SK-N-SH (cell line): ENCODE measurements around the gene CD22. TPM values are rescaled to one million over a fixed set of nuclear protein-coding genes. Genes with fewer than 3 reads are reported as not detected.
"Not testable (repeated sequence)": the region's sequence is repeated elsewhere in the genome, so short reads cannot be mapped to it uniquely, and the experiment has no call there.

Experiments
- CTCF ChIA-PET: fragments of 300-600, 350-600 bp; formaldehyde crosslinking; extraction: SDS; loops from one replicate; lab custom pipeline; 2021; lab: Yijun Ruan, JAX
- POLR2A ChIA-PET: fragments of 350-600 bp; sonication (Branson Sonifier 250); formaldehyde crosslinking; extraction: SDS; loops from one replicate; lab custom pipeline; 2020; ENCODE audit warnings: antibody characterized with exemption, inconsistent platforms; lab: Yijun Ruan, JAX
- DNase-seq: peaks from one replicate; pipeline ENCODE4 v3.0.0; 2012
- H2AFZ ChIP-seq: fragments of 200-600 bp; sonication (generic); 2 replicates; pipeline ENCODE4 v1.8.1; 2016; ENCODE audit warnings: antibody characterized with exemption, mild to moderate bottlenecking, low read depth
- H3F3A ChIP-seq: fragments of 200-600 bp; sonication (generic); replicated peaks from 2 replicates; pipeline ENCODE3; 2016; ENCODE audit warnings: antibody characterized with exemption, mild to moderate bottlenecking; ENCODE audit not compliant: insufficient read depth
- H3K27ac ChIP-seq, 2 experiments: fragments of 200-500 bp in 1 of 2; fragments of 200-600 bp in 1 of 2; sonication (Bioruptor generic) in 1 of 2; sonication (generic), shearing (Covaris generic) in 1 of 2; 2 replicates each; pipeline versions ENCODE4 v1.5.1 to v1.6.1; 2014 to 2016; ENCODE audit warnings: low read depth in 2 of 2, inconsistent platforms in 1 of 2, low read length in 1 of 2, mild to moderate bottlenecking in 1 of 2, mixed read lengths in 1 of 2
- H3K27me3 ChIP-seq: fragments of 200-600 bp; sonication (generic), shearing (Covaris generic); 2 replicates; pipeline ENCODE4 v1.6.1; 2016; ENCODE audit warnings: mixed run types; ENCODE audit not compliant: insufficient read depth
- H3K36me3 ChIP-seq, 2 experiments: fragments of 200-500 bp in 1 of 2; fragments of 200-600 bp in 1 of 2; sonication (Bioruptor generic) in 1 of 2; sonication (generic) in 1 of 2; replicated peaks in 1 of 2; 2 replicates each; pipeline versions ENCODE3 to v1.5.1; 2014 to 2016; ENCODE audit warnings: low read length in 1 of 2, mild to moderate bottlenecking in 1 of 2; ENCODE audit not compliant: insufficient read depth in 2 of 2, control insufficient read depth in 1 of 2
- H3K4me1 ChIP-seq, 2 experiments: fragments of 200-500 bp in 1 of 2; fragments of 200-600 bp in 1 of 2; sonication (Bioruptor generic) in 1 of 2; sonication (generic), shearing (Covaris generic) in 1 of 2; 2 replicates each; pipeline versions ENCODE4 v1.5.1 to v1.6.1; 2014 to 2016; ENCODE audit warnings: low read depth in 1 of 2, low read length in 1 of 2, mixed run types in 1 of 2; ENCODE audit not compliant: insufficient read depth in 2 of 2, control insufficient read depth in 1 of 2
- H3K4me2 ChIP-seq: fragments of 200-600 bp; sonication (generic), shearing (Covaris generic); 2 replicates; pipeline ENCODE4 v1.6.1; 2017; ENCODE audit warnings: mixed run types
- H3K4me3 ChIP-seq, 2 experiments: fragments of 200-500 bp in 1 of 2; fragments of 200-600 bp in 1 of 2; sonication (Bioruptor generic) in 1 of 2; sonication (generic), shearing (Covaris generic) in 1 of 2; 2 replicates each; pipeline versions ENCODE4 v1.5.1 to v1.8.1; 2014 to 2016; ENCODE audit warnings: low read depth in 2 of 2, inconsistent platforms in 1 of 2, low read length in 1 of 2, mild to moderate bottlenecking in 1 of 2, mixed read lengths in 1 of 2, moderate library complexity in 1 of 2
- H3K79me2 ChIP-seq: fragments of 200-600 bp; sonication (generic); 2 replicates; pipeline ENCODE4 v1.8.1; 2017; ENCODE audit warnings: mild to moderate bottlenecking; ENCODE audit not compliant: insufficient read depth
- H3K9ac ChIP-seq: fragments of 200-600 bp; sonication (generic); 2 replicates; pipeline ENCODE4 v1.6.1; 2017; ENCODE audit warnings: mixed run types
- H3K9me2 ChIP-seq: fragments of 200-600 bp; sonication (generic); 2 replicates; pipeline ENCODE4 v1.6.1; 2017; ENCODE audit warnings: mixed run types
- H3K9me3 ChIP-seq: fragments of 200-600 bp; sonication (generic); 2 replicates; pipeline ENCODE4 v1.6.1; 2017; ENCODE audit warnings: mixed run types, mild to moderate bottlenecking, moderate library complexity
- H4K20me1 ChIP-seq: fragments of 200-600 bp; sonication (generic); 2 replicates; pipeline ENCODE4 v1.6.1; 2017; ENCODE audit warnings: mild to moderate bottlenecking, mixed run types; ENCODE audit not compliant: insufficient read depth
- ELF1 ChIP-seq: IDR thresholded peaks from 2 replicates; pipeline ENCODE4 v1.4.0; 2012
- EZH2phosphoT487 ChIP-seq: fragments of 200-600 bp; sonication (generic); IDR thresholded peaks from 2 replicates; pipeline ENCODE4 v1.6.1; 2017; ENCODE audit warnings: low read depth, mixed run types, mild to moderate bottlenecking, antibody characterized with exemption, moderate library complexity, borderline replicate concordance
- MEF2A ChIP-seq: IDR thresholded peaks from 2 replicates; pipeline ENCODE4 v1.4.0; 2012; ENCODE audit warnings: low read depth, borderline replicate concordance
- MXI1 ChIP-seq: IDR thresholded peaks from 2 replicates; pipeline ENCODE4 v1.6.1; 2012; ENCODE audit warnings: mild to moderate bottlenecking, low read depth, low read length, improper control_type of control experiment
- NFIC ChIP-seq: IDR thresholded peaks from 2 replicates; pipeline ENCODE4 v1.4.0; 2012; ENCODE audit warnings: borderline replicate concordance
- POLR2AphosphoS5 ChIP-seq: IDR thresholded peaks from 2 replicates; pipeline ENCODE4 v1.6.1; 2012; ENCODE audit warnings: low read depth, low read length
- RXRA ChIP-seq: IDR thresholded peaks from 2 replicates; pipeline ENCODE4 v1.4.0; 2012; ENCODE audit warnings: low read depth, mild to moderate bottlenecking, borderline replicate concordance
- SIN3A ChIP-seq: IDR thresholded peaks from 2 replicates; pipeline ENCODE4 v1.6.1; 2012; ENCODE audit warnings: low read depth, mild to moderate bottlenecking, low read length, moderate library complexity, borderline replicate concordance
- SMC3 ChIP-seq: IDR thresholded peaks from 2 replicates; pipeline ENCODE4 v1.6.1; 2012; ENCODE audit warnings: low read depth, low read length, improper control_type of control experiment
- TAF1 ChIP-seq: IDR thresholded peaks from 2 replicates; pipeline ENCODE4 v1.6.1; 2012; ENCODE audit warnings: low read depth, mild to moderate bottlenecking, low read length, moderate library complexity, borderline replicate concordance
- TEAD4 ChIP-seq: IDR thresholded peaks from 2 replicates; pipeline ENCODE4 v1.4.0; 2012; ENCODE audit warnings: mild to moderate bottlenecking, borderline replicate concordance; ENCODE audit not compliant: insufficient read depth
- YY1 ChIP-seq: IDR thresholded peaks from 2 replicates; pipeline ENCODE4 v1.4.0; 2012; ENCODE audit warnings: low read depth, mild to moderate bottlenecking
- WGBS: methylation state at CpG from one replicate; pipeline ENCODE4 v1.1.6; 2017; ENCODE audit warnings: low lambda C conversion rate; 5-methylcytosine and 5-hydroxymethylcytosine counted together
- polyA plus RNA-seq, 3 experiments: library from polyadenylated mRNA; depleted of rRNA; stranded (reverse); fragments of >200 nt; gene quantifications; 2 replicates each; pipeline ENCODE4 v1.2.3, GENCODE V29; 2012
- TF ChIP-seq, protein P1 (sequence below): fragments of 150-350 bp; IDR thresholded peaks from 2 replicates; pipeline ENCODE4 v1.6.1; 2017; ENCODE audit warnings: antibody characterized with exemption, low read length, low read depth, borderline replicate concordance
- TF ChIP-seq, protein P2 (sequence below): IDR thresholded peaks from 2 replicates; pipeline ENCODE4; 2012

CD22 gene
- polyA plus RNA-seq, 1 of the 3 experiments (the other 2 are of a cell fraction), result 0.18 TPM

DNA sequence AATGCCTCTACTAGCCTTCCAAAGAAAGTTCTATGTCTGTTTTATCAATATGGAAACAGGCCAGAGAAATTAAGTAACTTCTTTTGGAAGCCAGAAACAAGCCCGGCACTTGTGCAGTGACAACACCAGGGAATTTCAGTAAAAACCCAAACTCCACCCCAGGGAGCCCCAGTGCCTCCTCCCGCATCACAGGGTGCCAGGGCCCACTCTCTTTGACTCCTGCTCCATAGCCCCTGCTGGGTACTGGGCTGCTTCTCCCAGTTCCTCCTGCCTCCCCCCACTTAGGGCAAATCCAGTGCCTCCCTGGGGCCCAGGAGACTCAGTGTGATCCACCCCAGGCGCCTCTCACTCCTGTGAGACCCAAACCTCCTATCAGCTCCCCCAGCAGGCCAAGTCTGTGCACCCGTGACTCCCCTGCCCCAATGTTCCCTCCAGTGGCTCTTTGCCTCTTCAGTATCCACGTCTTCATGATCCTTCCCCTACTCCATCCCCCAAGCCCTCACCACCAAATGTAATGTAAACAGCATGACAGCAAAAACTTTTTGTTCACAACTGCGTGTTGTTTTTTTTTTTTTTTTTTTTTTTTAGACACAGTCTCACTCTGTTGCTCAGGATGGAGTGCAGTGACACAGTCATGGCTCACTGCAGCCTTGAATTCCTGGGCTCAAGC is 26.9 kb downstream of the CD22 start:
- no peak for TF ChIP-seq YY1
- no peak for TF ChIP-seq EZH2phosphoT487
- no peak for TF ChIP-seq MXI1
- TF ChIP-seq TAF1, result no peak
- no peak for TF ChIP-seq TEAD4
- TF ChIP-seq ELF1, result no peak
- no peak for TF ChIP-seq NFIC
- no peaks in the 10 kb centered on the region for H3K9me3 ChIP-seq
- H2AFZ ChIP-seq, result no peak overlapping the region
- WGBS, result 11% methylated on average over 6 of the region's 6 CpGs
- DNase-seq, result no peak
- ChIA-PET CTCF (interaction anchor here (1.7 to 7.2 kb wide), 2 partner anchors 113 to 140 kb away, joined by 7 to 111 read pairs; no protein-coding TSS in a partner anchor), POLR2A (no interaction called here)
- no peaks in the 10 kb centered on the region for H3K9me2 ChIP-seq
- H3K36me3 ChIP-seq, result no peaks in the 10 kb centered on the region
- H4K20me1 ChIP-seq, result no peaks in the 10 kb centered on the region
- H3F3A ChIP-seq, result no peaks in the 10 kb centered on the region
- H3K9ac ChIP-seq, result no peak overlapping the region
- peaks cover 0 to 10% of the 10 kb centered on the region in 2 experiments; a peak in 1 of 4 replicates for H3K4me1 ChIP-seq
- H3K79me2 ChIP-seq, result no peaks in the 10 kb centered on the region
- peaks cover 58% of the 10 kb centered on the region for H3K27me3 ChIP-seq
- H3K27ac ChIP-seq, result no peak overlapping the region
- H3K4me3 ChIP-seq, result no peak overlapping the region
- no peak overlapping the region for H3K4me2 ChIP-seq

GRCh38 chr19:35357867-35358573 is 29.0 kb downstream of the CD22 start, which contains the start of gene FFAR3:
Gene FFAR3 (plus strand): TSS chr19:35358460. CDS start chr19:35358891, 431 bp downstream.
- Histone ChIP-seq H3K9me3 (no peaks in the 10 kb centered on the region), H4K20me1 (no peaks in the 10 kb centered on the region), H3F3A (no peaks in the 10 kb centered on the region), H3K4me1 (peaks cover 0 to 10% of the 10 kb centered on the region in 2 experiments; a peak in 1 of 4 replicates), H3K9me2 (no peaks in the 10 kb centered on the region), H3K27me3 (peaks cover 70% of the 10 kb centered on the region), H2AFZ (no peak within 1 kb of the TSS), H3K9ac (no peak within 1 kb of the TSS), H3K79me2 (no peaks in the 10 kb centered on the region), H3K4me2 (no peak within 1 kb of the TSS), H3K4me3 (no peak within 1 kb of the TSS; a peak in 1 of 4 replicates), H3K27ac (no peak within 1 kb of the TSS), H3K36me3 (no peaks in the 10 kb centered on the region)
- ChIA-PET POLR2A (no interaction called here), CTCF (interaction anchor here (0.8 to 7.2 kb wide), 5 partner anchors 111 to 216 kb away, joined by 3 to 111 read pairs (median 4); no protein-coding TSS in a partner anchor)
- DNase-seq, result no peak
- 11% methylated on average over 17 of the region's 18 CpGs for WGBS
- TF ChIP-seq SMC3 (no peak), MXI1 (no peak), SIN3A (no peak), NFIC (no peak), RXRA (no peak), POLR2AphosphoS5 (no peak), MEF2A (no peak), YY1 (no peak), TEAD4 (no peak)
- TF ChIP-seq, protein P1, sequence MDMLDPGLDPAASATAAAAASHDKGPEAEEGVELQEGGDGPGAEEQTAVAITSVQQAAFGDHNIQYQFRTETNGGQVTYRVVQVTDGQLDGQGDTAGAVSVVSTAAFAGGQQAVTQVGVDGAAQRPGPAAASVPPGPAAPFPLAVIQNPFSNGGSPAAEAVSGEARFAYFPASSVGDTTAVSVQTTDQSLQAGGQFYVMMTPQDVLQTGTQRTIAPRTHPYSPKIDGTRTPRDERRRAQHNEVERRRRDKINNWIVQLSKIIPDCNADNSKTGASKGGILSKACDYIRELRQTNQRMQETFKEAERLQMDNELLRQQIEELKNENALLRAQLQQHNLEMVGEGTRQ, result no peak
- TF ChIP-seq, protein P2, sequence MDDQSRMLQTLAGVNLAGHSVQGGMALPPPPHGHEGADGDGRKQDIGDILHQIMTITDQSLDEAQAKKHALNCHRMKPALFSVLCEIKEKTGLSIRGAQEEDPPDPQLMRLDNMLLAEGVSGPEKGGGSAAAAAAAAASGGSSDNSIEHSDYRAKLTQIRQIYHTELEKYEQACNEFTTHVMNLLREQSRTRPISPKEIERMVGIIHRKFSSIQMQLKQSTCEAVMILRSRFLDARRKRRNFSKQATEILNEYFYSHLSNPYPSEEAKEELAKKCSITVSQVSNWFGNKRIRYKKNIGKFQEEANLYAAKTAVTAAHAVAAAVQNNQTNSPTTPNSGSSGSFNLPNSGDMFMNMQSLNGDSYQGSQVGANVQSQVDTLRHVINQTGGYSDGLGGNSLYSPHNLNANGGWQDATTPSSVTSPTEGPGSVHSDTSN, result no peak

- H4K20me1 ChIP-seq, DNase-seq, H3K9me2 ChIP-seq, H3K4me2 ChIP-seq, H3K27ac ChIP-seq, H3K79me2 ChIP-seq, H3K9me3 ChIP-seq, H3K4me3 ChIP-seq, H3K9ac ChIP-seq, H3K36me3 ChIP-seq, POLR2A ChIA-PET, H2AFZ ChIP-seq, H3F3A ChIP-seq: not testable (repeated sequence)
- peaks cover 74% of the 10 kb centered on the region for H3K27me3 ChIP-seq
- H3K4me1 ChIP-seq, result peaks cover 0 to 10% of the 10 kb centered on the region in 2 experiments; a peak in 1 of 4 replicates
- CTCF ChIA-PET, result interaction anchor here (2.3 to 7.2 kb wide), 2 partner anchors 110 to 137 kb away, joined by 11 to 111 read pairs; no protein-coding TSS in a partner anchor
- 18% methylated on average over 8 of the region's 16 CpGs for WGBS
Observed at GRCh38 chr19:35358834-35359233, 29.8 kb downstream of the CD22 start.
